ENCODE results near the gene NKX1-2.
"Not testable (repeated sequence)": the region's sequence is repeated elsewhere in the genome, so short reads cannot be mapped to it uniquely, and the experiment has no call there.

GRCh38 chr10:124435683-124436082 is 14.2 kb downstream of the NKX1-2 start:
- TF ChIP-seq CTCF (IDR thresholded peaks at IDR 0.05; ENCODE audit: insufficient read depth, low read length); POLR2AphosphoS5 (IDR thresholded peaks at IDR 0.05; ENCODE audit: low read depth); SPI1 (IDR thresholded peaks at IDR 0.05; ENCODE audit: borderline replicate concordance, low read depth); REST (IDR thresholded peaks at IDR 0.05; ENCODE audit: insufficient replicate concordance, low read depth): not testable (repeated sequence)

Measured in HL-60 (cell line).